CD4-positive, alpha-beta T cell treated with Interleukin-12 subunit alpha and Interleukin-12 subunit beta, for 1 hour (primary cell): ENCODE data around the gene COA4.
"Not testable (repeated sequence)": the region's sequence is repeated elsewhere in the genome, so short reads cannot be mapped to it uniquely, and the experiment has no call there.

ENCODE experiments used
- DNase-seq: peaks from one replicate; pipeline ENCODE4 v3.0.0-alpha.2; 2020

The COA4 gene

DNA sequence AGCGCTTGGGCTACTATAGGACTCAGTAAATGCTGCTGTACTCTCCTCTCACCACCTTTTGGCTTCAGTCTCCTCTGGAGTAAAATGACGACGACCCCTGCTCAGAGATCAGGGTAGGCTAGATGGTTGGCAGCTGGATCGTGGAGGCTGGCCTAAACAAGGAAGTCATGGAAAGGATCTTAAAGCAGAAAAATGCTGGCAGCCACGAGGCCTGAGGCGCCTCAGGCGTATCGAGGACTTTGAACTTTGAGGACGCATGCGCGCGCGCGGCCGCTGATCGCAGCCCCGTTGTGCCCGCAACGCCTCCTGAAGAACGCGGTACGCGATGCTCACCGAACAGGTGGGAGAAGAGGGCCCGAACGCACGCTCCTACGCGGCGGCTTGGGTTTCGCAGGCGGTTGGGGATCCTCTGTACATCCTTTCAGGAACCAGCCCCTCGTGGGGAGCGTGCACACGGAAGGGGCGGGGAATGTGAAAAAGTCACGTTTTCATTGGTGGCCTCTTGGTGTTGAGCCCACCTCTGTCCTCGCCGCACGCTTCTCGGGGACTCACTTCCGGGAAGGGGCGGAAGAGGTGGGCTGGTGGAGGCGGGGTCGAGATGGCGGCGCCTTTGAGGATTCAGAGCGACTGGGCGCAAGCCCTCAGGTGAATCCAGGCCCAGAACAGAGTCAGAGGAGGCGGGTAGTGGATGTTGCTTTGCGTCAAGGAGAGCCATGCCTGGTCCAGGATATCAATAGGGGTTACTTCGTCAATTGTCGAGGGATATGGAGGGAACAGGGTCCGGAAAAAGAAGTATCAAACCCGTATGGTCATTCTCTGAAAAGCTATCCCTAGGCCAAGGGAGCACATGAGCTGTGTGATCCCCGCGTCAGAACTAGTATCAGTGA lies at the start of gene COA4, which contains the start of gene PAAF1:
COA4 (minus strand) TSS at position 423 of the 887 bp plus-strand sequence. CDS start 3,468 bp downstream, outside the sequence.
PAAF1 (plus strand) TSS at position 576 of the 887 bp plus-strand sequence; CDS start at position 599, 23 bp downstream.
- DNase-seq: peak; percentile 94

DNA sequence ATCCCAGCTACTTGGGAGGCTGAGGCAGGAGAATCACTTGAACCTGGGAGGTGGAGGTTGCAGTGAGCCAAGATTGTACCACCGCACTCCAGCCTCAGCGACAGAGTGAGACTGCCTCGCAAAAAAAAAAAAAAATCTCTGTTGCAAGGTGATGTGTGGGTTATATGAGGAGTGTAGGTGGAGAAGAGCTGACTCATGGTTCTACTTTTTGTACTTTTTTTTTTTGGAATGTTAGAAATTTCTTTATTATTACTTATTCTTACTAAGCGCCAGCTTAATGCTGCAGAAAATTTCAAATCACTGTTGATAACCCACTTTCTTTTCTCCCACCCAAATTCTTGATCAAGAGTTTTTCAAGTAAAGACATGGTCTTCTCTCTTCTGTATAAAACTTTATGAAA lies 44.5 kb upstream of the COA4 start:
- DNase-seq: no peak

- no peak for DNase-seq
Observed at GRCh38 chr11:73916435-73916834, 39.8 kb upstream of the COA4 start.

DNA sequence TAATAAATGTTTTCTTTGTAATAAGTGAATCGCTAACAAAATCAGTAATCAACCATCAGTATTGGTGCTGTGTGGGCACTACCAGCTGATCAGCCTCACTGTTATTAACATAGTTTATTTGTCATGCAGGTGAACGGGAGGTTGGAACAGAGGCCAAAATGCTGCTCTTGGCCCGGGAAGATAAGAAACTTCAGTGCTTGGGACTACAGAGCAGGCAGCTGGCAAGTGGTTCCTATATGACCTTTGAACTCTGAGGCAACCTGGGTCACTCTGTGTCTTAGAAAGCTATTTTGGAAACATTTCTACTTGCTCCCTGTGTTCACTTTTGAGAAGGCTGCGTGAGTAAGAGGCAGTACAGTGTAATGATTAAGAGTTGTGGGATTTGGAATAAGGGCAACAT lies 37.6 kb upstream of the COA4 start:
- DNase-seq: no peak

DNA sequence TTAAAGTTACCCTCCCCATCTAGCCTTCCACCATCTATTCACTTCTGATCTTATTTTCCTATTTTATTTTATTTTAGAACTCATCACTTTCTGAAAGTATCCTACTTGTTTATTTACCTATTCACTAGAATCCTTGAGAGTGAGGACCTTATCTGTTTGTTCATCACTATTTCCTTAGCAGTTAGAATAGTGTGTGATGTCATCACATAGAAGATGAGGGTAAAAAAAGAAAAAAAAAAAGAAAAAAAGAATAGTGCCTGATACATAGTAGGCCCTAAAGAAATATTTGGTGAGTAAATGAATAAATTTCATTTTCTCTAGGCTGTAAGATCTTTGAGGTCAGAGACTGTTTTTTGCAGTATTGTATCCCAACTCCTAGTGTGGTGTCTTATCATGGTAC lies 36.8 kb upstream of the COA4 start:
- no peak for DNase-seq

DNA sequence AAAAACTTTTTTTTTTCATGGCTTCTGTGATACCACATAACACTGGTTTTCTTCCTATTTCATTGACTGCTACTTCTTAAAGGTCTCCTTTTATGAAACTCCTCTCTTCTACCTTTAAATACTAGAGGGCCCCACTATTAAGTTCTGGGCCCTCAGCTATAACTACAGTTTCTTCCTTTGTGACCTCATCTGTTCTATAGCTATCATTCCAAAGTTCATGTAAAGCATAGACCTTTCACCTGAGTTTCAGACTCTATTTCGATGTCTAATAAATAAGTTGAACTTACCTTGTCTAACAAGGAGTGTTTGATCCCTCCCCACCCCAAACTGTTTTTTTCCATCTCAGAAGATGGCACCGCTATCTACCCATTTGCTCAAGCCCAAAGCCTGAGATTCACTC lies 35.4 kb upstream of the COA4 start:
- no peak for DNase-seq

DNA sequence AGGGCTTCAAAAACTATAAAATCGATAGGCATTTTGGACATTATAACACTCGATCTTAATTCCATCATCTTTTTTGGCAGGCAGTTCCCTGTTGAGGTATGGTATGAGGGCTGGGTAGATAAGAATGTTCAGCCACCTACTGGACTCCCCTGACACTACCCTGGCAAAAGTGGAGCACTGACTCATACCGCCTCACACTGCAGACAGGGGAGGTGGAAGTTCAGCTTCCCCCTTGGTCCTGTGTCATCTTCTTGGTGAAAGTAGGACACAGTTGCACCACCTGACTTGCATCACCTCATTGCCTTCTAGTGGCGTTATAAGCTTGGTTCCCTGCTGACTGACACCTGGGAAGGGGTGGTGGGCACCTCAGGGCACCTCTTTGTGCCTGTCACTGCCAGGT lies 30.5 kb upstream of the COA4 start:
- DNase-seq: no peak

DNA sequence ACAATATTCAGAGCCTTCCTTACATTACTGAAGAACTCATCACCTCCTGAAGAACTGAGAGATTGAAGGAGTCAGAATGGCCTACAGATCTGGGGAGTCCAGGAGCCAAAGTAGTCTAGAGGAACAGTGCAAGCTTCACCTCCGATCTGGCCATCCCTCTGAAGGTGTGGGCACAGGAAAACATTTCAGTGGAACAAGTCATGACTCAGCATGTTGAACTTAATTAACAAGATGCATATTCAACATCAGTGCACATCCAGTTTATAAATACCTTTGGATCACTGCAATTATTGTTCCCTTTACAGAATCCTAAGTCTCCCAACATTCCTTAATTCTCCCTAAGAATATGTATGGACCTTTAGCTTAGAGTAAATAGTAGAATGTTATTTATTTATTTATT lies 25.7 kb upstream of the COA4 start:
- DNase-seq: no peak

- DNase-seq: no peak
Observed at GRCh38 chr11:73894725-73895335, 18.2 kb upstream of the COA4 start.

- DNase-seq: no peak
Observed at GRCh38 chr11:73893041-73893440, 16.4 kb upstream of the COA4 start.

DNA sequence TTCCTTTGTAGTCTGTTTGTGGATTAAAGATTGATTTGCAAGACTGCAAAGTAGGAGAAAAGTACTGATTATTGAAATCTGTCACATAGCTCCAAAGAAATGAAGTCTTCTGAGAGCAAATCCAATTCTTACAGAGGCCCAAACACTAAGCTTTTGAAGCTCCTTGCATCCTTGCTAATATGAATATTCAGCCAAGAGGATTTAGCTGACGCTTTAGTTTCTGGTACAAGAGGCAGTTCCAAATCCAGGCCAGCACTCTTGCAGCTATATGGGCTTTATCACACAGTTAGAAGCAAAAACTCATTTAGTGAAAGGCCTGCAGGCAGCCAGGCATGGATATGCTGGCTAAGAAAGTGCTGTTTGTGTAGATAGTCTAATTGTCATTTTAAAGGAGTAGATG lies 12.9 kb upstream of the COA4 start:
- no peak for DNase-seq

DNA sequence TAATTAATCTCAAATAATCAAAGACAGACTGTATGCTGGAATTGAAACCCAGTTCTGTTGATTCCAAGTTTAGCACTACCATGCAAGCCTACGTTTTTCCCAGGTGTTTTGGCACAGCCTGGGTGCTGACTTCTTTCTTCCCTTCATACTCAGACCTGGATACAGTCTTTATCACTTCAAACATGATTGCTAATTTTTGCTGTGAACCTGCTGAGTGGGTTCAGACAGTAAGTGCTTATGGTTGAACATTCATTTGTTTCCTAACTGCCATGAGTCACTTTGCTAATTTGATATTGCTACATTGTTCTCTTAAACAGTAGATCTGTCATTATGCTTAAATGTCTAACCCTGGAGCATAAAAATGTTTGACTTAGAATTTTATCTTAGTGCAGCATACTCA lies 12.4 kb upstream of the COA4 start:
- DNase-seq: no peak

GRCh38 chr11:73888244-73888643 lies 11.6 kb upstream of the COA4 start:
- no peak for DNase-seq

- DNase-seq: no peak
Observed at GRCh38 chr11:73883856-73884255, 7.2 kb upstream of the COA4 start.

GRCh38 chr11:73880449-73880848 lies 3.8 kb upstream of the COA4 start:
- DNase-seq: not testable (repeated sequence)

GRCh38 chr11:73878771-73879170 lies 2.1 kb upstream of the COA4 start:
- no peak for DNase-seq

GRCh38 chr11:73875840-73876239 lies 806 bp downstream of the COA4 start:
- DNase-seq: no peak

- no peak for DNase-seq
Observed at GRCh38 chr11:73875380-73875779, 1.3 kb downstream of the COA4 start.

DNA sequence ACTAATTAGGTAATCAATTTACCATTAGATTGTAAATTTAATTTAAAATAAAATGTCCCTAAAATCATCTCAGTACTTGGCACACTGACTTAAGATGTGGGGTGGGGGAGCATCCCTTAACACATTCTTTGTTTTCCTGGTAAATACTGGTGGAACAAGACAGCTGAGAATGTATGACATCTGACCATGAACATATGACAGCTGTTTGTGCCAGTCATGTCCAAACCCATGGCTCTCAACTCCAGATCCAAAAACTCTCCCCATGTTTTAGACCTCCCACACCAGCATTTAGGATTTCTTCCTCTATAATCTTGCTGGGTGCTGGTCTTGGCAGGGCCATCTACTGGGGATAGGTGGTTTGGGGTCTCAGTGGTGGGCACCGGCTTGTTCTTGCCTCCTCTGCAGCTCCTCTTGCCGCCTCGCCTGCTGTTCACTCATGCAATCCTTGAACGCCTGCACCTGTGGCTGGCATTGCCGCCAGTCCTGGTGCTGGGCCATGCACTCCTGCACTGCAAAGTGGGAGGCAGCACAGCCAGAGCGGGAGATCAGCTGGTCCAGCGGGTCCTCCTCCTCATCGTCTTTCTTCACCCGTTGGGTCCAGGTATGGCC lies 3.8 kb downstream of the COA4 start:
- DNase-seq: no peak

DNA sequence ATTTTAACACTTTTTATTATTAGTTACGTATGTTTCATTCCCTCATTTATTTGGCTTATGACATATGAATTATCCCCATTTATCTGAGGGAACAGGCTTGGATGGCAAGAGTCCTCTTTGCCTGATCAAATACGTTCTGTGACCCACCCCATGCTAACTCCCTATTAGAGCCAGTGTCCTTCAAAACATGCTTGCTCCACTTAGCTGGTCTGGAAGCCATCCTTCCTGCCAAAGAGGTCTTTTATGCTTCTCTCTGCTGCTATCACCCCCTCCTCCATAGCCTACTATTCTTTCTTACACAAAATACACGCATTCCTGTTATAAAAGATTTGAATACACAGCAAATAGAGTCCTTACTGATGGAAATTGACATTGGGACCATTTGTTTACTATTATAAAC lies 6.4 kb downstream of the COA4 start:
- no peak for DNase-seq

DNA sequence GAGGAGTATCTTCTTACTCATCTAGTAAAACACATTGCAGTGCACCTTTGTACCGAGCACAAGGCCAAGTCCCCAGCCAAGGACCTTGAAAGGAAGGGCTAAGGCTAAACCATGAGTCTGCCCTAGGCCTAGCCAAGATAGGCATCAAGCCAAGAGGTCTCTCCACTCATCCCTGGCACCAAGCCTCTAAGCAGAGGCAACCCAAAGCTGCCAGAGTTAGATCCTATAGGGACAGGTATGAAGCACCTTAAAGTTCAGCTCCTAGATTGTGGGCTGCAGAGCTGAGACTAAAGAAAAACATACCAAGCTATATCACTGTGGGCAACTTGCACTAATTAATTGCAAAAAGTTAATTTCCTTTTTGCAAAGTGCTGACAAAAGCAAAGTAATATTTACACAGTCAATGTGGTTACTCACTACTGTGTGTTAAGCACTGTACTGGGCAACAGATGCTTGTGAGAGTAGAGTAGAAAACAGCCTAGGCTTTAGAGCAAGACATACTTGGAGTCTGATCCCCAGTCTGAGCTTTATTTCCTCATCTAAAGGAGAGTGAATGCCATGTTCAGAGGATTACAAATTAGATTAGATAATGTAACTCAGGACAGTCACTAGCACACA lies 7.2 kb downstream of the COA4 start:
- DNase-seq: no peak

GRCh38 chr11:73866586-73866996 lies 10.1 kb downstream of the COA4 start:
- DNase-seq: no peak

GRCh38 chr11:73866095-73866579 lies 10.5 kb downstream of the COA4 start:
- no peak for DNase-seq
